AG09319 (cell line): ENCODE measurements around the gene IER2.

ENCODE experiments used
- DNase-seq: peaks from one replicate; pipeline ENCODE4 v3.0.0-alpha.2; 2010; ENCODE audit warnings: low read depth; ENCODE audit errors: extremely low read depth
- TF ChIP-seq, protein P1 (sequence below): IDR thresholded peaks from 2 replicates; pipeline ENCODE4 v1.5.1; 2011; ENCODE audit warnings: low read depth, mild to moderate bottlenecking, inconsistent platforms, low read length, moderate library complexity

IER2 gene, protein sequence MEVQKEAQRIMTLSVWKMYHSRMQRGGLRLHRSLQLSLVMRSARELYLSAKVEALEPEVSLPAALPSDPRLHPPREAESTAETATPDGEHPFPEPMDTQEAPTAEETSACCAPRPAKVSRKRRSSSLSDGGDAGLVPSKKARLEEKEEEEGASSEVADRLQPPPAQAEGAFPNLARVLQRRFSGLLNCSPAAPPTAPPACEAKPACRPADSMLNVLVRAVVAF

DNA sequence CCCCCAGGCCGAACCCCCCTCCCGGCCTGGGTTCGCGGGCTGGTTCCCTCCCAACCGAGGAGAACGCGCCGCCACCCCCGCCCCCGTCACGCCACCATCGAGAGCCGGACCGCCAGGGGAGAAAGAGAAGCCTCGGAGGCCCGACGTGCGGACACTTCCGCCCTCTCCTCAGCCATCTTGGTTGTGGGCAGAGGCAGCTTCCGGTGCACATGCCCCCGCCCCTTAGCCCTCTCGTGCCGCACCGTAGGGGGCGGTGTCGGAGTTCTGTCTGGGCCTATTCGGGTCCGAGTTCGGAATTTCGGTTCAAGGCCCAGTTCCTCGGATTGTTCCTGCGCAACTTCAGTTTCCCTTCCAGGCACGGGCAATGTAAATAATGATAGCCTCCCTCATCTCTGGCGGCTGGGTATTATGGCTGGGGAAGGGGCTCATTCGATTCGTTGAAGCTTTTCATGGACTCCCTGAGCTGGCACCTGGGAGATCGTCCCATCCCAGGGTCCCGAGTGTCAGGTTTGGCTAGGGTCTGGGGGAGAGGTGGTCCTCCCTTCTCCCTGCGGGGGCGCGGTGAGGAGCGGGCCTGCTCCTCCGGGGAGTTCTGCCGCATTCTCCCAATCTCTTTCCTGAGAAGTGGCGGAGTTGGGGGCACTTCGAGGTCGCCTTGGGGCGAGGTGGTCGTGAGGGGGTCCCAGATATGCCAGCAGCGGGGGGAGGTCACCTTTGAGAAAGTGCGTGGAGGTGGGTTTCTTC, at the start of gene IER2, which contains the start of gene STX10:
IER2 (plus strand) TSS at position 225 of the 744 bp plus-strand sequence. CDS start 2,776 bp downstream, outside the sequence.
STX10 (minus strand) TSS at position 189 of the 744 bp plus-strand sequence. CDS start 202 bp downstream, outside the sequence.
- TF ChIP-seq, protein P1, sequence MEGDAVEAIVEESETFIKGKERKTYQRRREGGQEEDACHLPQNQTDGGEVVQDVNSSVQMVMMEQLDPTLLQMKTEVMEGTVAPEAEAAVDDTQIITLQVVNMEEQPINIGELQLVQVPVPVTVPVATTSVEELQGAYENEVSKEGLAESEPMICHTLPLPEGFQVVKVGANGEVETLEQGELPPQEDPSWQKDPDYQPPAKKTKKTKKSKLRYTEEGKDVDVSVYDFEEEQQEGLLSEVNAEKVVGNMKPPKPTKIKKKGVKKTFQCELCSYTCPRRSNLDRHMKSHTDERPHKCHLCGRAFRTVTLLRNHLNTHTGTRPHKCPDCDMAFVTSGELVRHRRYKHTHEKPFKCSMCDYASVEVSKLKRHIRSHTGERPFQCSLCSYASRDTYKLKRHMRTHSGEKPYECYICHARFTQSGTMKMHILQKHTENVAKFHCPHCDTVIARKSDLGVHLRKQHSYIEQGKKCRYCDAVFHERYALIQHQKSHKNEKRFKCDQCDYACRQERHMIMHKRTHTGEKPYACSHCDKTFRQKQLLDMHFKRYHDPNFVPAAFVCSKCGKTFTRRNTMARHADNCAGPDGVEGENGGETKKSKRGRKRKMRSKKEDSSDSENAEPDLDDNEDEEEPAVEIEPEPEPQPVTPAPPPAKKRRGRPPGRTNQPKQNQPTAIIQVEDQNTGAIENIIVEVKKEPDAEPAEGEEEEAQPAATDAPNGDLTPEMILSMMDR, result peak; percentile 60
- DNase-seq, result peak; percentile 91

- TF ChIP-seq, protein P1, result peak; percentile 23
- DNase-seq, result no peak
Measured at GRCh38 chr19:13100841-13101589, 49.2 kb upstream of the IER2 start.

- TF ChIP-seq, protein P1, result no peak
- no peak for DNase-seq
Measured at GRCh38 chr19:13101590-13102415, 48.4 kb upstream of the IER2 start.

- TF ChIP-seq, protein P1, result no peak
- DNase-seq, result no peak
Measured at GRCh38 chr19:13102416-13102665, 47.9 kb upstream of the IER2 start.

DNA sequence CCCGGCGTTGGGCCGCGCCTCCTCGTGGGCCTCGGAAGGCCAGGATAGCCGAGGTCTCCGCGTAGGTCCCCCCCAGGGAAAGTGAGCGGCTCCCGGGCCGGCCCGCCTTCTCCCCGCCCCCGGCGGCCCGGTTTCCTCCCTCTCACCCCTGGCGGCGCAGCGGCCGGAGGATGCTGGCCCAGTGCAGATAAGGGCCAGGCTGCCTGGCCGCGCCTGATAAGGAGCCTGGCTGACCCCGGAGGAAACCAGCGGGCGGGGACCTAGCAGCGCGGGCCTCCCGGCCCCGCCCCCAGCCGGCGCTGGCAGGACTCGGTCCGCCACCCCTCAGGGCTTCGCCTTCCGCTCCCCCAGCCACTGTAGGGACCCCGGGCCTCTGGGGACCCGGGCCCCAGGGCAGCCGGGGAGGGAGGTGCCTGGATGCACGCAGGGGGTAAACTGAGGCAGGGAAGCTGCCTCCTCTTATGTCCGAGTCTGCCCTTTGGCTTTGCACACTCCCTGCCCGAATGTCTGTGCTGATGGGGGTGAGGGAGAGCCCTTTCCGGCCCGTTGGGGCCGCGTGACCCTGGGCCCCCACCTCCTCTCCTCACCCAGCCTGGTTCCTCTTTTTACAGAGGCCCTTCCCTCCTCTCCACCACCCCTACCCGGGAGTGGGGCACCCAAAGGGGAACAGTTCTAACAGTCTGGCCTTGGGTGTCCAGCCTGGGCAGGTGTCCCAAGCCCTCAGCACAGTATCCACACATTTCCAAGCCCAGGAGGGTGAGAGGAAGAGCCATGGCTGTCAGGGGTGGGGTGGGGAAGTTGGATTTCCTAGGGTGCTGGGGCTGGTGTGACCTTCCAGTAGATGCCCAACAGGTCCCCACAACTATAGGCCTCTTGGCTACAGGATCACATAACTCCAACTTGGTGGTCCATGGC, 47.3 kb upstream of the IER2 start, which contains the start of gene LYL1:
LYL1 (minus strand) TSS at position 193 of the 915 bp plus-strand sequence. CDS start 1,687 bp downstream, outside the sequence.
- DNase-seq, result no peak
- TF ChIP-seq, protein P1, result no peak; the same call in 1 of the 2 replicates
